Retinal pigment epithelial cell (primary cell): ENCODE data around the gene BAMBI.
"Not testable (repeated sequence)": the region's sequence is repeated elsewhere in the genome, so short reads cannot be mapped to it uniquely, and the experiment has no call there.

ENCODE experiments used
- DNase-seq: peaks from one replicate; pipeline ENCODE4 v3.0.0-alpha.2; 2010; ENCODE audit warnings: low read depth
- H3K4me3 ChIP-seq: 2 replicates; pipeline ENCODE4 v1.5.1; 2011; ENCODE audit warnings: mild to moderate bottlenecking, low read length, control low read depth, moderate library complexity
- CTCF ChIP-seq: conservative IDR thresholded peaks from 2 replicates; pipeline ENCODE4 v1.5.1; 2011; ENCODE audit warnings: low read depth, low read length, control low read depth, inconsistent platforms

BAMBI gene

GRCh38 chr10:28638392-28638791, 38.9 kb upstream of the BAMBI start:
- TF ChIP-seq CTCF, result no peak
- no peak for DNase-seq
- no peak overlapping the region for H3K4me3 ChIP-seq

- H3K4me3 ChIP-seq, result no peak overlapping the region
- DNase-seq, result no peak
- TF ChIP-seq CTCF, result no peak
These were observed 36.8 kb upstream of the BAMBI start for GRCh38 chr10:28640551-28640950.

- H3K4me3 ChIP-seq, result no peak overlapping the region
- no peak for DNase-seq
- no peak for TF ChIP-seq CTCF
These were observed 32.7 kb upstream of the BAMBI start for GRCh38 chr10:28644647-28645046.

- DNase-seq, result no peak
- H3K4me3 ChIP-seq, result no peak overlapping the region
- TF ChIP-seq CTCF, result no peak
These were observed 25.2 kb upstream of the BAMBI start for GRCh38 chr10:28652106-28652505.

- no peak for TF ChIP-seq CTCF
- H3K4me3 ChIP-seq, result no peak overlapping the region
- DNase-seq, result no peak
These were observed 24.6 kb upstream of the BAMBI start for GRCh38 chr10:28652703-28653102.

GRCh38 chr10:28658824-28659223, 18.5 kb upstream of the BAMBI start:
- DNase-seq, H3K4me3 ChIP-seq: not testable (repeated sequence)

GRCh38 chr10:28661035-28661434, 16.3 kb upstream of the BAMBI start:
- H3K4me3 ChIP-seq, result no peak overlapping the region
- TF ChIP-seq CTCF, result no peak
- no peak for DNase-seq
